ENCODE results near the gene PLEKHA5. TPM values are rescaled to one million over a fixed set of nuclear protein-coding genes. Genes with fewer than 3 reads are reported as not detected.

Gene PLEKHA5
- polyA plus RNA-seq, 1 of the 3 experiments (the other 2 are of a cell fraction): 7.1 TPM

GRCh38 chr12:19415563-19415962 lies 286.0 kb downstream of the PLEKHA5 start:
- H3K27me3 ChIP-seq (ENCODE audit: insufficient read depth): no peaks in the 10 kb centered on the region
- ChIA-PET CTCF (no interaction called here), POLR2A (no interaction called here)
- H3K27ac ChIP-seq (ENCODE audit: low read depth in 2 of 2, low read length in 1 of 2): no peak overlapping the region
- H4K20me1 ChIP-seq (ENCODE audit: insufficient read depth): no peaks in the 10 kb centered on the region
- H3K9me3 ChIP-seq: no peaks in the 10 kb centered on the region
- no peak for TF ChIP-seq EZH2phosphoT487 (IDR thresholded peaks at IDR 0.05; ENCODE audit: borderline replicate concordance, low read depth)
- TF ChIP-seq TEAD4 (IDR thresholded peaks at IDR 0.05; ENCODE audit: borderline replicate concordance, insufficient read depth): no peak
- no peak for TF ChIP-seq POLR2AphosphoS5 (IDR thresholded peaks at IDR 0.05; ENCODE audit: low read depth, low read length)
- no peak for TF ChIP-seq FOXM1 (IDR thresholded peaks at IDR 0.05; ENCODE audit: low read depth)
- no peak for TF ChIP-seq GABPA (IDR thresholded peaks at IDR 0.05; ENCODE audit: low read depth)
- TF ChIP-seq YY1 (IDR thresholded peaks at IDR 0.05; ENCODE audit: low read depth): no peak
- no peak for TF ChIP-seq GATA2 (CRISPR knock-in tag; IDR thresholded peaks at IDR 0.05)
- no peak for TF ChIP-seq JUND (IDR thresholded peaks at IDR 0.05)
- no peak for TF ChIP-seq SMC3 (IDR thresholded peaks at IDR 0.05; ENCODE audit: low read depth, low read length)
- TF ChIP-seq TAF1 (IDR thresholded peaks at IDR 0.05; ENCODE audit: borderline replicate concordance, low read depth, low read length): no peak
- no peak for TF ChIP-seq RFX5 (IDR thresholded peaks at IDR 0.05; ENCODE audit: low read length)
- TF ChIP-seq FOSL2 (IDR thresholded peaks at IDR 0.05; ENCODE audit: borderline replicate concordance, low read depth): no peak
- no peak for TF ChIP-seq USF1 (IDR thresholded peaks at IDR 0.05; ENCODE audit: borderline replicate concordance, low read depth)
- TF ChIP-seq FOXJ3 (CRISPR knock-in tag; IDR thresholded peaks at IDR 0.05): no peak
- no peak for TF ChIP-seq PBX3 (IDR thresholded peaks at IDR 0.05)
- TF ChIP-seq MAX (IDR thresholded peaks at IDR 0.05; ENCODE audit: low read depth): no peak
- TF ChIP-seq CHD2 (IDR thresholded peaks at IDR 0.05; ENCODE audit: low read length, partially characterized antibody): no peak
- H3K4me3 ChIP-seq (ENCODE audit: low read depth in 2 of 2, low read length in 1 of 2): no peak overlapping the region
- H3K4me1 ChIP-seq (ENCODE audit: control insufficient read depth in 1 of 2, insufficient read depth in 2 of 2, low read depth in 1 of 2, low read length in 1 of 2): no peaks in the 10 kb centered on the region; a peak in 1 of 4 replicates
- H2AFZ ChIP-seq (ENCODE audit: low read depth): no peak overlapping the region
- no peaks in the 10 kb centered on the region for H3K9me2 ChIP-seq
- no peak overlapping the region for H3K9ac ChIP-seq
- no peak overlapping the region for H3K4me2 ChIP-seq
- no peak for DNase-seq
- no peaks in the 10 kb centered on the region for H3F3A ChIP-seq (replicated peaks; ENCODE audit: insufficient read depth)
- no peaks in the 10 kb centered on the region for H3K36me3 ChIP-seq (replicated peaks in 1 of 2; ENCODE audit: control insufficient read depth in 1 of 2, insufficient read depth in 2 of 2, low read length in 1 of 2)
- H3K79me2 ChIP-seq (ENCODE audit: insufficient read depth): no peaks in the 10 kb centered on the region

- H3K36me3 ChIP-seq (replicated peaks in 1 of 2; ENCODE audit: control insufficient read depth in 1 of 2, insufficient read depth in 2 of 2, low read length in 1 of 2): no peaks in the 10 kb centered on the region
- ChIA-PET POLR2A (no interaction called here), CTCF (no interaction called here)
- H3K27me3 ChIP-seq (ENCODE audit: insufficient read depth): no peaks in the 10 kb centered on the region
- H3K79me2 ChIP-seq (ENCODE audit: insufficient read depth): no peaks in the 10 kb centered on the region
- H3K4me2 ChIP-seq: no peak overlapping the region
- no peak overlapping the region for H3K4me3 ChIP-seq (ENCODE audit: low read depth in 2 of 2, low read length in 1 of 2)
- H3K4me1 ChIP-seq (ENCODE audit: control insufficient read depth in 1 of 2, insufficient read depth in 2 of 2, low read depth in 1 of 2, low read length in 1 of 2): no peaks in the 10 kb centered on the region
- no peak overlapping the region for H3K9ac ChIP-seq
- H3K9me3 ChIP-seq: no peaks in the 10 kb centered on the region
- WGBS (ENCODE audit: low lambda C conversion rate): 89% methylated on average over 9 of the region's 14 CpGs
- H3K9me2 ChIP-seq: no peaks in the 10 kb centered on the region
- H4K20me1 ChIP-seq (ENCODE audit: insufficient read depth): no peaks in the 10 kb centered on the region
- DNase-seq: no peak
- H2AFZ ChIP-seq (ENCODE audit: low read depth): no peak overlapping the region
- no peak overlapping the region for H3K27ac ChIP-seq (ENCODE audit: low read depth in 2 of 2, low read length in 1 of 2)
- no peaks in the 10 kb centered on the region for H3F3A ChIP-seq (replicated peaks; ENCODE audit: insufficient read depth)
- TF ChIP-seq NRF1 (IDR thresholded peaks at IDR 0.05; ENCODE audit: low read depth, low read length): no peak
- TF ChIP-seq FOXJ3 (CRISPR knock-in tag; IDR thresholded peaks at IDR 0.05): no peak
- no peak for TF ChIP-seq JUND (IDR thresholded peaks at IDR 0.05)
- no peak for TF ChIP-seq TEAD4 (IDR thresholded peaks at IDR 0.05; ENCODE audit: borderline replicate concordance, insufficient read depth)
- TF ChIP-seq YY1 (IDR thresholded peaks at IDR 0.05; ENCODE audit: low read depth): no peak
- TF ChIP-seq MAX (IDR thresholded peaks at IDR 0.05; ENCODE audit: low read depth): no peak
- TF ChIP-seq PBX3 (IDR thresholded peaks at IDR 0.05): no peak
- no peak for TF ChIP-seq POLR2AphosphoS5 (IDR thresholded peaks at IDR 0.05; ENCODE audit: low read depth, low read length)
- TF ChIP-seq SIN3A (IDR thresholded peaks at IDR 0.05; ENCODE audit: borderline replicate concordance, low read depth, low read length): no peak
- TF ChIP-seq REST (IDR thresholded peaks at IDR 0.05; ENCODE audit: low read depth, low read length): no peak
- TF ChIP-seq FOXM1 (IDR thresholded peaks at IDR 0.05; ENCODE audit: low read depth): no peak
- no peak for TF ChIP-seq SMC3 (IDR thresholded peaks at IDR 0.05; ENCODE audit: low read depth, low read length)
Observed at GRCh38 chr12:19419086-19419485, 289.6 kb downstream of the PLEKHA5 start.
